D721Med (cell line): ENCODE data around the gene NCAM1.

Source experiments
- DNase-seq: peaks from one replicate; pipeline ENCODE4 v3.0.0; 2011; ENCODE audit warnings: low spot score; ENCODE audit not compliant: insufficient read length
- FAIRE-seq: peaks from 2 replicates; lab custom pipeline; 2011; peaks lifted over from hg19 to GRCh38; lab: Jason Lieb, UNC
- TF ChIP-seq, protein P1 (sequence below): IDR thresholded peaks from 2 replicates; pipeline ENCODE4 v1.5.1; 2012; ENCODE audit warnings: mild to moderate bottlenecking, control low read depth; ENCODE audit not compliant: insufficient read depth; ENCODE audit errors: missing control alignments

NCAM1 gene

DNA sequence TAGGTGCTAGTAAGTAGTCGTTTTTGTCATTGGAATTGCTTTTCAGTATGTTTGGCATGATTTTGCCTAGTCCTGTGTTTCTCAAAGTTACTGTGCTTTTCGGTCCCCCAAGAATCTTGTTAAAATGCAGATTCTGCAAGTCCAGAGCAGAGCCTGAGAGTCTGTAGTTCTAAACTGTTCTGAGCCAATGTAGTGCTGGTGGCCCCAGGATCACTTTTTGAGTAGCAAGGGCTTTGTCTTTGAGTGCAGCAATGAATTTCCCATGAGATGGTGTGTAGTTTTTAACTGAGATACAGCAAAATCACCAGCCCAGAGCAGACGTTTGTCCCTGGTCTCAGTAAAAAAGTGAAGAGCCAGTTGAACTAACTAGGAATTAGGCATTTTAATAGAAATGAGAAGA is 122.4 kb downstream of the NCAM1 start:
- TF ChIP-seq, protein P1, sequence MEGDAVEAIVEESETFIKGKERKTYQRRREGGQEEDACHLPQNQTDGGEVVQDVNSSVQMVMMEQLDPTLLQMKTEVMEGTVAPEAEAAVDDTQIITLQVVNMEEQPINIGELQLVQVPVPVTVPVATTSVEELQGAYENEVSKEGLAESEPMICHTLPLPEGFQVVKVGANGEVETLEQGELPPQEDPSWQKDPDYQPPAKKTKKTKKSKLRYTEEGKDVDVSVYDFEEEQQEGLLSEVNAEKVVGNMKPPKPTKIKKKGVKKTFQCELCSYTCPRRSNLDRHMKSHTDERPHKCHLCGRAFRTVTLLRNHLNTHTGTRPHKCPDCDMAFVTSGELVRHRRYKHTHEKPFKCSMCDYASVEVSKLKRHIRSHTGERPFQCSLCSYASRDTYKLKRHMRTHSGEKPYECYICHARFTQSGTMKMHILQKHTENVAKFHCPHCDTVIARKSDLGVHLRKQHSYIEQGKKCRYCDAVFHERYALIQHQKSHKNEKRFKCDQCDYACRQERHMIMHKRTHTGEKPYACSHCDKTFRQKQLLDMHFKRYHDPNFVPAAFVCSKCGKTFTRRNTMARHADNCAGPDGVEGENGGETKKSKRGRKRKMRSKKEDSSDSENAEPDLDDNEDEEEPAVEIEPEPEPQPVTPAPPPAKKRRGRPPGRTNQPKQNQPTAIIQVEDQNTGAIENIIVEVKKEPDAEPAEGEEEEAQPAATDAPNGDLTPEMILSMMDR, result no peak
- FAIRE-seq, result no peak

DNA sequence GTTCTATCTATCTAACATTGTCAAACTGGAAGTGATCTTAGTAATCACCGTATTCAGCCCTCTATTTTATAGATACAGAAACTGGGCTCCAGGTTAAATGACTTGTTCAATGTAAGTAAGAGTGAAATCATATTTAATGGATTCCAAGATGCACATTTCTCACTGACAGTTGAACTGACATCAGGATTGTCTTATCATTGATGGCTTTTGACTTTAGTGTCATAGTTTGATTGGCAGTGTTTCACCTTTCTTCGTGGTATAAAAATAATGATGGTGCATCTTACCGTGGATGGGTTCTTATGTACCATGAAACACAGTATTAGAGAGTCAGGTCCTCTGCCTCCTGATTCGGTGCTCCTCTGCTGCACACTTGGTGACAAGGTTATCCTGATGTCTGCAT is 123.1 kb downstream of the NCAM1 start:
- TF ChIP-seq, protein P1, result no peak
- FAIRE-seq, result no peak
- no peak for DNase-seq

More for the DNA sequence above, 122.4 kb downstream of the NCAM1 start:
- DNase-seq, result no peak

DNA sequence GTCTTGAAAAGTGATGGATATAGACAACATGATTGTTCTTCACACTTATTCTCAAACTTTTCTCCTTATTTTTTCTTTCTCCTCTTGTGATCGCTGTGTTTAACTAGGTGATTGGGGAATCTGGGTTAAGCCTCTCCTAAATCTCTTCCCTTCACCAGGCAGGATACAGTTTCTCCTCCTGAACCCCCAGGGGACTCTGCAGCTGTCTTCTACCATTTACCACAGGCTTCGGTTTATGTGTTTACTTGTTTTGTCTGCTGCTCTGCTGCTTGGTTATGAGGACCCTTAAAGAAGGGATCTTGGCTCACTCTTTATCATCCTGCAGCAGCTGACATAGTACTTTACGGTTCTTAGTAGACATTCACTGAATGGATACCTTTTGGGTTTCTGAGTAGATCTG is 124.2 kb downstream of the NCAM1 start:
- FAIRE-seq (no peak), DNase-seq (no peak)
- TF ChIP-seq, protein P1, result no peak

DNA sequence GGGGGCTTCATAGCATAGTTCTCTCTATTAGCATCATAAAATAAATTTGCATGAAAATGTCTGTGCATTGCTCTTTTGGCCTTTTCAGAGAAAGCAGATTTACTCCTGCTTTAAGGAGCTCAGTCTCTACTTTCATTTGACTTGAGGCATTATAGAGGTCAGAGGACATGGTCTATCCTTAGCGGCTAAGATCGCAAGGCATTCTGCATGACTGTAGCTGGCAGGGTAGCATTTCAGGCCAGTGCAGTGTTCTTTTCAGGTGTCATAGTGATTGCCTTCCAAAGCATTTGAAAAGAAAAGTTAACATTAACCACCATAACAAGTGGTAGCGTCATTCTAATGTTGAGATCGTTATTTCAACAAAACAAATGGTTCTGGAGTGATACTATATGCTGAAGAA is 126.5 kb downstream of the NCAM1 start:
- no peak for FAIRE-seq
- TF ChIP-seq, protein P1, result no peak
- DNase-seq, result no peak

DNA sequence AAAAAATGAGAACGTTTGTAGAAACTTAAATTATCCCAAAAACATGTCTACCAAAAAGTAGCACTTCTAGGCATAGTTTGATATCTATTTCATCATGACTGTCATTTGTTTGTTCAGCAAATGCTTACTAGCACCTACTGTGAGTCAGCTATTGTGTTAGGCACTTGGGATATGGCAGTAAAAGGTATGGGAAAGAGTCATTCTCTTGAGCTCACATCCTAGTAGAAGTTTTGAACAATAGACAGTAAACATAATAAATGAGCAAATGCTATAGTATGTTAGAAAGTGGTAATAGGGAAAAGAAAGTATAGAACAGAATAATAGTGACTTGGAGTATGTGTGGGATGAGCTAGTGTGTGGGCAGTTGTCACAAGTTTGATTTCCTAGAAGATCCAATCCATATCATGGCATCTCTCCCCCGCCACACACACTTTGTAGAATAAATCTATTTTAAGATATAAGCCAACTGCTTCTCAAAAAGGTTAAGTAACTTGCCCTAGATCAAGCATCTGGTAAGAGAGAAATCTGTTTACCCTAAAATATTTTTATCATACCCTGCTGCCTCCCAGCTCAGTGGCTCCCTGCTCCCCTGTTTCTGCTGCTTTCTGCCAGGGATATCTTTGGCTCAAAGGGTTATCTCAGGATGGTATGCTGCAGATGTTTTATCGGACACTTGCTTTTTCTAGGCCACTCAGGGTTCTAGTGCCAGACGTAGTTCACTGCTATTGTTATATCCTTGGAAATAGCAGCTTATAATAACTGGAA is 129.7 kb downstream of the NCAM1 start:
- FAIRE-seq, result no peak
- DNase-seq, result no peak
- TF ChIP-seq, protein P1, result no peak

DNA sequence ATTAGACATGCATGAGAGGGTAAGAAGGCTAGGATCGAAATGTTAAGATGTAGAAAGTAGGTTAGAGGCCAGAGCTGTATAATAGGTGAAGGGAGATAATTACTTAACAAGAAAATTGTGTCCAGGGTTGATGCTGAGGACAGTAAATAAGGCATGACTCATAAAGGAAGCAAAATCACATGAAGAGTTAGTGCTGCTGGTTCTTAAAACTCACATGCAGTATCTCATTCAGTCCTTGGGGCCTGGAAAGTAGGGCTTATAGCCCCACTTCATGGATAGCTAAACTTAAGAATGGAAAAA is 130.2 kb downstream of the NCAM1 start:
- DNase-seq (no peak), FAIRE-seq (peak; percentile 11)
- TF ChIP-seq, protein P1, result no peak

DNA sequence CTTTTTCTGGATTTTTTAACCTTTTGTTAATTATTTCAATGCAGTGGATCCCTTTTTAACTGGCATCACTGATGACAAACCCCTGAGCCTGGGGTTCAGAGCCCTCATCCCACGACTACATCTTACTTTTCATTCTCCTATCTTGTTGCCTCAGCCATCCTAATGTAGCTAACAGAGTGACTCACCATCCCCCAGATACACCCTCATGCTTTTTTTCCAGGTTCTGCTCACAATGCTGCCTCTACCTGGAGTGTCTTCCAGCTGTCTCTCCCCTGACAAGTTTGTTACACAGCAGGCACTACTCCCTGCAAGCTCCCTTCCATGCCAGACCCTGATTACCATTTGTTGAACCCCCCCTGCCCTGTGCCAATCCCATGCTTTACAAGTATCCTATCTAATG is 135.4 kb downstream of the NCAM1 start:
- TF ChIP-seq, protein P1, result no peak
- no peak for FAIRE-seq
- no peak for DNase-seq
